Activated gamma-delta T cell (primary cell): ENCODE data around the gene C5orf47.

Source experiments
- DNase-seq: peaks from one replicate; lab custom pipeline; 2025; lab: John Stamatoyannopoulos, UW
- total RNA-seq, 2 donors: gene quantifications; one replicate each; lab custom pipeline; 2026; lab: John Stamatoyannopoulos, UW

Gene C5orf47
- 0 to 0.09 reads per million in 2 donors for total RNA-seq

GRCh38 chr5:173988554-173989431 lies at the start of gene C5orf47:
TSS of gene C5orf47 (plus strand) at chr5:173989170. CDS start at chr5:173989264, 94 bp downstream.
- no peak for DNase-seq

- DNase-seq: no peak
Observed at GRCh38 chr5:173940269-173940668, 48.7 kb upstream of the C5orf47 start.

GRCh38 chr5:173941102-173941501 lies 47.9 kb upstream of the C5orf47 start:
- DNase-seq: no peak

GRCh38 chr5:173941758-173942401 lies 47.1 kb upstream of the C5orf47 start:
- no peak for DNase-seq

GRCh38 chr5:173944511-173944910 lies 44.5 kb upstream of the C5orf47 start:
- no peak for DNase-seq

- DNase-seq: no peak
Observed at GRCh38 chr5:173945160-173945559, 43.8 kb upstream of the C5orf47 start.

GRCh38 chr5:173946323-173946722 lies 42.6 kb upstream of the C5orf47 start:
- no peak for DNase-seq

- no peak for DNase-seq
Observed at GRCh38 chr5:173950829-173951228, 38.1 kb upstream of the C5orf47 start.

GRCh38 chr5:173953528-173954090 lies 35.4 kb upstream of the C5orf47 start:
- no peak for DNase-seq

GRCh38 chr5:173954671-173955521 lies 34.1 kb upstream of the C5orf47 start:
- DNase-seq: no peak

GRCh38 chr5:173960986-173961385 lies 28.0 kb upstream of the C5orf47 start:
- no peak for DNase-seq

- no peak for DNase-seq
Observed at GRCh38 chr5:173961418-173961817, 27.6 kb upstream of the C5orf47 start.

- no peak for DNase-seq
Observed at GRCh38 chr5:173962436-173962972, 26.5 kb upstream of the C5orf47 start.

GRCh38 chr5:173963182-173963838 lies 25.7 kb upstream of the C5orf47 start:
- DNase-seq: no peak

- no peak for DNase-seq
Observed at GRCh38 chr5:173963867-173964441, 25.0 kb upstream of the C5orf47 start.

- DNase-seq: no peak
Observed at GRCh38 chr5:173964506-173964905, 24.5 kb upstream of the C5orf47 start.

GRCh38 chr5:173967241-173967640 lies 21.7 kb upstream of the C5orf47 start:
- no peak for DNase-seq

- DNase-seq: no peak
Observed at GRCh38 chr5:173968154-173968797, 20.7 kb upstream of the C5orf47 start.

- no peak for DNase-seq
Observed at GRCh38 chr5:173969167-173970049, 19.6 kb upstream of the C5orf47 start.
